GM12864 (cell line): ENCODE results near the gene GFRA4.

Experiments
- DNase-seq: peaks from one replicate; pipeline ENCODE4 v3.0.0-alpha.2; 2011; ENCODE audit warnings: low read depth
- H3K4me3 ChIP-seq: 2 replicates; pipeline ENCODE4 v1.5.1; 2011; ENCODE audit warnings: mild to moderate bottlenecking, low read depth, low read length, control low read depth
- CTCF ChIP-seq: IDR thresholded peaks from 2 replicates; pipeline ENCODE4 v1.5.1; 2011; ENCODE audit warnings: low read depth, mild to moderate bottlenecking, moderate library complexity, low read length, control low read depth, inconsistent platforms; ENCODE audit errors: missing control alignments

Gene GFRA4

GRCh38 chr20:3699037-3699436, 35.8 kb upstream of the GFRA4 start:
- no peak for TF ChIP-seq CTCF
- no peak overlapping the region for H3K4me3 ChIP-seq
- no peak for DNase-seq

GRCh38 chr20:3698591-3699001, 35.4 kb upstream of the GFRA4 start:
- no peak for DNase-seq
- no peak overlapping the region for H3K4me3 ChIP-seq

GRCh38 chr20:3697588-3698305, 34.5 kb upstream of the GFRA4 start:
- no peak for TF ChIP-seq CTCF
- no peak for DNase-seq

More at GRCh38 chr20:3698591-3699001, 35.4 kb upstream of the GFRA4 start:
- TF ChIP-seq CTCF = no peak

GRCh38 chr20:3696745-3697587, 33.8 kb upstream of the GFRA4 start:
- no peak for DNase-seq
- no peak for TF ChIP-seq CTCF
- H3K4me3 ChIP-seq = no peak overlapping the region

More at GRCh38 chr20:3697588-3698305, 34.5 kb upstream of the GFRA4 start:
- H3K4me3 ChIP-seq = no peak overlapping the region

- peak; percentile 51 for TF ChIP-seq CTCF
- DNase-seq = no peak
- H3K4me3 ChIP-seq = no peak overlapping the region
These were observed 33.0 kb upstream of the GFRA4 start for GRCh38 chr20:3696200-3696599.

- no peak for DNase-seq
- TF ChIP-seq CTCF = no peak
- H3K4me3 ChIP-seq = no peak overlapping the region
These were observed 31.7 kb upstream of the GFRA4 start for GRCh38 chr20:3694864-3695263.
